Stimulated activated CD8-positive, alpha-beta memory T cell treated with anti-CD3 and anti-CD28 coated beads, Interleukin-7, amount 100 ng/mL, for 4 hours (primary cell): ENCODE measurements around the gene PACSIN1.
"Not testable (repeated sequence)": the region's sequence is repeated elsewhere in the genome, so short reads cannot be mapped to it uniquely, and the experiment has no call there.

Experiments used
- DNase-seq, 2 donors: peaks; one replicate each; pipeline ENCODE4 v3.0.0-alpha.2; 2020; ENCODE audit warnings: low read depth in 2 of 2

The PACSIN1 gene

GRCh38 chr6:34457742-34458735, 7.8 kb upstream of the PACSIN1 start:
- no peak for DNase-seq

GRCh38 chr6:34459899-34460593, 5.8 kb upstream of the PACSIN1 start:
- DNase-seq: peak; percentile 2 to 15

DNA sequence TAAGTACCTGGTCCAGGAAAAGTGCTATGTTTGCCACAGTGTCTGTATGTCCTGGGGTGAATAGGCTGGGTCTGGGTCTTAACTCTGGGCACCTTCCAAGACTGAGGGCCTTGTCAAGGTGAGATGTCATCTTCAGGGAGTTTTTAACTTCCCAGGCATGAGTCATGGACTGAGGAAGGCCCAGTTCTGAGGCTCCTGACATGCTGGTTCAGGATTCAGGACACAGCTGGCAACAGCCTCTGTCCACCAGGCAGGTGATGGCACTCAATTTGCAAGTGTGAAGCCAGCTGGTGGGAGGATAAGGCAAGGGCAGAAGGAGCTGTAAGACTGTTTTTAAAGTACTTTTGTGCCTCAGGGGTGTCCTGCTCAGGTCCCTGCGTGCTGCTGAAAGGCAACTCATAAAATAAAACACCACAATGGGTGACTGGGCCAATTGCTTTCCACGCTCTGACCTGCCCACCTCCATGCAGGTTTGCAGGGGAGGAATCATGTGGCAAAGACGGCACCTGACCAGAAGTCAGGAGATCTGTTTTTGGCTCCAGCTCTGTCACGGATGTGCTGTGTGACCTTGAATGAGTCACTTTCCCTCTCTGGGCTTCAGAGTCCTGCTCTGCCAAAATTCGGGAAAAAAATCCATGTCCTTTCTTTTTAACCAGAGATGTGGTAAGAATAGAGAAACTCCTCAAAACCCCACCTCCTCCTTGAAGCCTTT, 4.9 kb upstream of the PACSIN1 start:
- DNase-seq: no peak

- DNase-seq: no peak
These were observed 3.9 kb upstream of the PACSIN1 start for GRCh38 chr6:34462010-34462409.

DNA sequence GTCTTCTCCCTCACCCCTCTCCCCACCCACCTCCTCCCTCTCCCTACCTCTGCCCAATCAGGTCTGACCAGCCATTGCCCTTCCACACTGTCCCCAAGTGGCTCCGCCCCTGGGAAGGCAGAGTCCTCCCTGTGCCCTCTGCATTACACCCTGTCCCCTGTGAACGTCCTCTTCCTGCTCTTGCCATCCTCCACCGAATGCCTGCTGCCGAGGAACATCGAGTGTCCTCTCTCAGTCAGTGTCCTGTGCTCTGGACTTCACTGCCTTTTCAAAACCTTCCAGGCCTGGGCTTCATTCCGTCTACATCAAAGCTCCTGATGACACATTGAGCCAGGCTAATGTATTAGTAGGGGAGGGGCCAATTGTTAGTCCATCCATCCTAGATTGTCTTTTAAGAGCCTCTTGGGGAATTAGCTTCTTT, 3.3 kb upstream of the PACSIN1 start:
- no peak for DNase-seq

GRCh38 chr6:34463299-34463698, 2.6 kb upstream of the PACSIN1 start:
- DNase-seq: no peak

- no peak for DNase-seq
These were observed 2.0 kb upstream of the PACSIN1 start for GRCh38 chr6:34463849-34464248.

GRCh38 chr6:34466242-34467185, 638 bp downstream of the PACSIN1 start:
- no peak for DNase-seq

DNA sequence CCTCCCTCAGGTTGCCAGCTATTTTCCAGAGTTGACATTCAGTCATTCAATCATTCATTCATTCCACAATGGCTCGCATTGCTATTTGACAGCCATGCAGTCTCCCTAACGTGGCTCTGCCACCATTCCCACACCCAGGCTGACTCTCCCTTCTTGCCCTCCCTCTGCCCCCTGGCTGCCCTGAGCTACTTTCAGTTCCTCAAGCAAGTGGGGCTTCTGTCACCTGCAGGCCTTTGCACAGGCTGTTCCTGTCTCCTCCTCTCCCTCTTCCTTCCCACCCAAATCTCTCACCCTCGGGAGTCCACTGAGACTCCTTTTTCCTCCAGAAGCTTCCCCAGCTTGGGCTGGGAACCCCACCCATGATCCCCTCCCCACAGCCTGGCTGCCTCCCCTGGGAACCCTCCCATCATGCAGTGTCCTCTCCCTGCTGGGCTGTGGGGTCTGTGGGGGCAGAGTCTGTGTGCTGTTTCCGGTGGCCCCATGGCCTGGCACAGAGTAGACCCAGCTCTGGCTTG, 2.6 kb downstream of the PACSIN1 start:
- no peak for DNase-seq

GRCh38 chr6:34469499-34469898, 3.6 kb downstream of the PACSIN1 start:
- no peak for DNase-seq

DNA sequence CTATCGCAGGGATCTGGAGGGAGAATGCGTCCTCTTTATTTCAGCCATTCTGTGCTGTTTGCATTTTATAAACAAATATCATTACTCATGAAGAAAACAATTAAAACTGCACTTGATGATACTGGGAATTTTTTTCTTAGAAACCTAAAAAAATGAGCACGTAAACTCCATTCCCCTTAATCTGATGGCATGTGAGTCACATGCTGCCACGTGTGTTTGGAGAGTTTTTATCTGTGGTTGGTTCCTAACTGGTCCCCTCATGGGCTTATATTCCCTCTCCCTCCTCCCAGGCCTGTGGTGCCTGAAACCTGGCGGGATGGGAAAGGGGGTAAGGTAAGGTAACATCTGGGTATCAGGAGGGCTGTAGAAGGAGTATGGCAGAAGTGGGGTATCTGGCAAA, 6.5 kb downstream of the PACSIN1 start:
- DNase-seq: no peak

DNA sequence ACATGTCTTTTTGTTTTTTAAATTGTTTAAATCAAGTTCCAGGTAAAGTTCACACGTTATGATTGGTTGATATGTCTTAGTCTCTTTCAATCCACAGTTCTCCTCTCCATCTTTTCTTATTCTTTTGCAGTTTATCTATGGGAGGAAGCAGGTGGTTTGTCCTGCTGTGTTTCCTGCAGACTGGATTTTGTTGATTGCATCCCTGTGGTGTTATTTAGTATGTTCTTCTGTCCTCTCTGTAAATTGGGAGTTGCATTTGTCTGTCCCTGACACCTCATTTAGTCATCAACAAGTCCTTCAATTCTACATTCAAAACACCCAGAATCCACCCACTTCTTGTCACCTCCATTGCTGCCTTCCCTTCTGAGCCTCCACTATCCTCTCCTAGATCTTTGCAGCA, 8.1 kb downstream of the PACSIN1 start:
- no peak for DNase-seq

- DNase-seq: no peak
These were observed 8.9 kb downstream of the PACSIN1 start for GRCh38 chr6:34474754-34475153.

DNA sequence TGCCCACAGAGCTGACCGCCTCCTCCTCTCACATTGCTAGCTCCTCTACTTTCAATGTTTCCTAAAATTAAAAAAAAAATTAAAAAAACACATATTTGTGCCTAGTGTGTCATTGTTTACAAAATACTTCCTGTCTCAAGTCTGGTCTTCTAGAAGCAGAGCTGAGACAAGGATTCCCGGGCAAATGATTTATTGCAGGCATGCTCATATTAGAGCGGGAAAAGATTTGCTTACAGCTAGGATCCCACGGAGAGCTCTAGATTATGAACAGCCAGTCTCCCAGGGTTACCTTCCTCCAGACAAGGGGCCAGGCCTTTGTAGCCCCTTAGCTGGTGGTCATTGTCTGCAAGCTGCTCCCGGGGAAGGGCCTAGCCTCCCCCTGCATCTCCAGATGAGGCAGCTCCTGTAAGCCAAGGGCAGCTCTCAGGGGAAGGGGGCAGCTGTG, 9.4 kb downstream of the PACSIN1 start:
- no peak for DNase-seq

GRCh38 chr6:34475767-34476328, 10.0 kb downstream of the PACSIN1 start:
- DNase-seq: no peak

DNA sequence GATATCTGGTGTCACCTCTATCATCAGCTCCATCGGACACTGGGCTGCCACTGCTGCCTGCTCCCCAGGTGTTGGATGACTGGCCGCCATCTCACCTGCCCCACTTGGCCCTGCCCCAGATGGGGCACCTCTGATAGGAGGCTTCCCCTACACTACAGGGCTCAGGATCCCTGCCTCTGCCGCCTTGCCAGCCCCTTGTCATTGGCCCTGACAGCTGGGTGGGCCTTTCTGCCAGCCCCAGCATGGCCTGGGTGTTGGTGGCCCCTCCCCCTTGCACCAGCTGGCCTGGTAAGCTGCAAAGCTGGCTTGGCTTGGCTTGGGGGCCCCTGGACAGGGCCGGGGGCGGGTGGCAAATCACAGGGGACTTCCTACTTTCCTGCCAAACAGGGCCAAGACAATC, 10.6 kb downstream of the PACSIN1 start:
- no peak for DNase-seq

- no peak for DNase-seq
These were observed 11.0 kb downstream of the PACSIN1 start for GRCh38 chr6:34476921-34477320.

DNA sequence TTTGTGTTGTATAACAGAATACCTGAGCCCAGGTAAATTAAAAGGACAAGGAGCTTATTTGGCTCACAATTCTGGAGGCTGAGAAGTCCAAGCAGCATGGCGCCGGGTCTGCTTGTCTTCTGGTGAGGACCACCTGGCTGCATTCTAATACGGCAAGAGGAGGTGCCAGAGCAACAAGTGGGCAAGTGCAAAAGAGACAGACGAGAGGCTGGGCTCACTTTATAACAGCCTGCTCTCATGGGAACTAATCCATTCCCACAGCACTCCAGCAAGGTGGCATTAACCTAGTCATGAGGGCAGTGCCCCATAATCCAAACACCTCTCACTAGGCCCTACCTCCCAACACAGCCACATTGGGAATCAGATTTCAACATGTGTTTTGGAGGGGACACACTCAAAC, 12.9 kb downstream of the PACSIN1 start:
- no peak for DNase-seq

GRCh38 chr6:34483781-34484180, 17.9 kb downstream of the PACSIN1 start:
- not testable (repeated sequence) for DNase-seq

GRCh38 chr6:34484391-34484790, 18.5 kb downstream of the PACSIN1 start:
- DNase-seq: no peak
